Hindlimb muscle (tissue), 1 donor: Measurements from ENCODE around the gene SPDYE1. TPM values are rescaled to one million over a fixed set of nuclear protein-coding genes. Genes with fewer than 3 reads are reported as not detected.
"Not testable (repeated sequence)": the region's sequence is repeated elsewhere in the genome, so short reads cannot be mapped to it uniquely, and the experiment has no call there.

Experiments used
- DNase-seq: peaks from one replicate; pipeline ENCODE4 v3.0.0-alpha.2; 2013
- polyA plus RNA-seq: library from polyadenylated mRNA; unstranded; fragments of 120-200 nt; gene quantifications from one replicate; pipeline ENCODE4 v1.2.1, GENCODE V29; 2013; ENCODE audit not compliant: insufficient read length

Gene SPDYE1
- polyA plus RNA-seq: 2.3 TPM

- not testable (repeated sequence) for DNase-seq
These were observed at the start of gene SPDYE1 for GRCh38 chr7:43997532-43997931. TSS of gene SPDYE1 (plus strand) at chr7:43997897. CDS start at chr7:43999950, 2,053 bp downstream.

- DNase-seq: no peak
These were observed 45.7 kb upstream of the SPDYE1 start for GRCh38 chr7:43952028-43952427.

DNA sequence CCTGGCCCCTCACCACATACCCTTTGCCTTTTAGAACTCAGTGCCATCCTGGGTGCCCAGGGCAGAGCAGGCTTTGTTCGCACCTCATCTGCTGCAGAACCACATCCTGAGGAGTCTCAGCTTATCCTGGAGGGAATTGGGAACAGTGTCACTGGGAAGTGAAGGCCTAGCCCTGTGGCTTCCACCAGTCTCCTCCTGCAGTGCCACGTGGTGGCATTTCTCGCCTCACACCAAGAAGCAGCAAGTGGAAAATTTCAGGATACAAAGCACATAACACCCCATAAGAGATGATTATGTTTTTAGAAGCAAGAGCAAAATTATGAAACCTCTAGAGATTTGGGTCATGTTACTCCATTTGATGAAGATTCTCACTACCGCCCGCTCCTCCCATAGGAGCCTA is 44.6 kb upstream of the SPDYE1 start:
- DNase-seq: no peak

GRCh38 chr7:43954524-43955228 is 43.0 kb upstream of the SPDYE1 start:
- peak; percentile 21 for DNase-seq

GRCh38 chr7:43956027-43956426 is 41.7 kb upstream of the SPDYE1 start:
- no peak for DNase-seq

DNA sequence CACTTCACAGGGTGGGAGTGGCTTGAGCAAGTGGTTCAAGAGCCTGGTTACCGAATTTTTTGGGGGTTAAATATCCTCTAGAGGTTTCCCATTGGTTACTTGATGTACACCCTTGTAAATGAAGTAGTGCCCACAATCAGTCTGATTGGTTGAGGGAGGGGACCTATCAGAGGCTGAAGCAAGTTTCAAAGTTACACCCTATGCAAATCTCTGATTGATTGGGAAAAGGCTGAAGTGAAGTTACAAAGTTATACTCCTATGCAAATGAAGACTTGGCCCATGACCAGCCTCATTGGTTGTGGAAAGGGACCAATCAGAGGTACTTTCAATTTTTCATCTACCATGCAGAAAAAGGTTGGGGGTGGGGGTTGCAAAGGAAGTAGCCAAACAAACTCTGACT is 36.8 kb upstream of the SPDYE1 start:
- no peak for DNase-seq

GRCh38 chr7:43966392-43966791 is 31.3 kb upstream of the SPDYE1 start:
- DNase-seq: not testable (repeated sequence)

- DNase-seq: not testable (repeated sequence)
These were observed 29.3 kb upstream of the SPDYE1 start for GRCh38 chr7:43968172-43969040.

GRCh38 chr7:43969586-43969985 is 28.1 kb upstream of the SPDYE1 start:
- not testable (repeated sequence) for DNase-seq

DNA sequence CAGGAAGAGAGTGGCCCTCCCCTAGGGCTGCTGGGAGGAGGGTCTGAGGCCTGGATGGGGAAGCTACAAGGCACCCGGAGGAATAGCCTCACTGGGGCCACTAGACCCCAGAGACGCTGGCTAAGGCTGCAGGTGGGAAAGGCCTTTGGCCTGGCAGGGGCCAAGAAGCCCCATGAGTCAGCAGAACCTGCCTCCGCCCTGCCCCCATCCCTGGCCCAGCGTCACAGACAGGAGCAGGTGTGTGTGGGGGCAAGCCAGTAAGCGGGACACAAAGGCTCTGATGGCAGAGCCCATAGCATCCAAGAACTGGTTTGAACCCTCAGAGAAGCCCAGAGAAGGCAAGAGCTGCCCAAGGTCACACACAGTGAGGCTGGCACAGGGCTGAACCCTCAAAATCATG is 27.0 kb upstream of the SPDYE1 start:
- not testable (repeated sequence) for DNase-seq

- DNase-seq: not testable (repeated sequence)
These were observed 23.6 kb upstream of the SPDYE1 start for GRCh38 chr7:43974033-43974573.

DNA sequence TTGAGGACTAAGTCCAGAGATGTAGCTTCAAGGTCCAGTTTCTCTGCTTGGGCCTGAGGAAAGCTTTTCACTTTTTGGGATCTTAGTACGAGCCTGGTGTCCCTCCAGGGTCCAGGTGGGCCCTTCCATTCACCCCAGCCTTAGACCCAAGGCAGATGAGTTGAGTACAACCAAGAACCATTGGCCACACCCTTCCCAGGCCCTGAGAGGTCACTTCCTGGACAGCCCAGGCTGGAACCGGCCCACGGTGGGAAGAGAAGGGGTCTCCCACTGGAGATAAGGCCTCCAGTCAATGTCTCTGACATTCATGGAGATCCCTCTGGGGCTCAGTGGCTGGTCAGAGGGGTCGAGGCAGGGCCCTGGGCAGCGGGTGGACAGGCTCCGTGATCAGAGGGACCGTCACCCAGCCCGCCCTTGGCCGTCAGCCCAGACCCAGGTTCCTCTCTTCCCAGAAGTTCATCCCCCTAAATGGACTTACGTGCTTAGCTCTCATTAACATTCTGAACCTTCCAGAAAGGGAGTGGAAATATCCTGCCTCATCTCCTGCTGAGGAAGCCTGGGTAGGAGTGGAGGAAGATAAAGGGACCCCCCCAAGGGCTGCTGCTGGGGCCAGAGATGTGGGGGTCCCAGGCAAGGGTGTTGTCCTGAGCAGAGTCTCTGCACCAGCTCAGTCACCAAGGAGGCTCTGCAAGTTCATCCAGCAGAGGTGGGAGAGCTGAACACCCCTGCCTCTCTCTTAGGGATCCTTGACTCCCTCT is 22.8 kb upstream of the SPDYE1 start:
- DNase-seq: not testable (repeated sequence)

- no peak for DNase-seq
These were observed 20.2 kb upstream of the SPDYE1 start for GRCh38 chr7:43977525-43977924.

DNA sequence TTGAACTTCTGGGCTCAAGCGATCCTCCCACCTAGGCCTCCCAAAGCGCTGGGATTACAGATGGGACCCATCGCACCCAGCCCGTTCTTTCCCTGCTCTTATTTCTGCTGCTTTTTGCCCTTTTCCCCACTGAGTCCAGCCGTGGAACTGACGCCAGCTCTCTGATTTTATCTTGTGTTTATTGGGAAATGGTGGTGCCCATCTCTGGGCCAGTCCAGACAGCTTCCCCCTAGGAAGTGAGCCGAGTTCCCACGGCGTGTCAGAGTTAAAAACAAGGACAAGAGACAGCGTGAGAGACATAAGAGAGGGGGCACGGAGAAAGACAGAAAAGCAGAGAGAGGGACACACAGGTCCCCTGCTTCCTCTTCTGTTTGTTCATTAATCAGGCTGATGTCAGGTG is 19.6 kb upstream of the SPDYE1 start:
- DNase-seq: not testable (repeated sequence)

DNA sequence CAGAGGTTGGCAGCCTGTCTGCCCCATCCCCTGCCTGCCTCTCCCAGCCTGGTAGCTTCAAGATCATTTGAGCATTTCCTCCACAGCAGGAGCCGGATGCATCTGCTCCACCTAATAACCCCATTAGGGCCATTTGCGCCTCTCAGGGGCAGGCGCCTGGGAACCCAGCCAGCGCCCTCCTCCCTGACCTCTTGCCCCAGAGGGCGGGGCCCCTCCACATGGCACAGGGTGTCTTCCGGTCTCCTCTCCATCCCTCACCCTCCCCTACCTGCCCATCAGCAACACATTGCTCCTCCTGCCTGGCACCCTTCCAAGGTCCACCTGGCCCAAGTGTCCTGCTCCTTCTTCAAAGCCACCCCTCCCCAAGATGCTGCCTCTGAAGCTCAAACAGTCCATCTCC is 14.8 kb upstream of the SPDYE1 start:
- not testable (repeated sequence) for DNase-seq

DNA sequence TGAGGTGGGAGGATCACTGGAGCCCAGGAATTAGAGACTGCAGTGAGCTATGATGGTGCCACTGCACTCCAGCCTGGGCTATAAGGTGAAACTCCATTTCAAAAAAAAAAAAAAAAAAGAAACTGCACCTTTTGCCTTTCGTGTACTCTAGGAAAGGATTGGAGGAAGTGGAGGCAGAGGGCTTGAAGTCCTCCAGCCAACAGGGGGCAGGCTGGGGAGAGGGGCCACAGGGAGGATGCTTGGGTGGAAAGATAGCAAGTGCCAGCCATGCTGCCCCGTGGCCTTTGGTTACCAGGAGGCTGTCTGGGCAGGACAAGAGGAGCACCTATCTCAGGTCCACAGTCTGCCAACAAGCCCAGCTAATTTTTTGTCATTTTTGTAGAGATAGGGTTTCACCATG is 14.0 kb upstream of the SPDYE1 start:
- not testable (repeated sequence) for DNase-seq

- not testable (repeated sequence) for DNase-seq
These were observed 11.5 kb upstream of the SPDYE1 start for GRCh38 chr7:43985904-43986864.

DNA sequence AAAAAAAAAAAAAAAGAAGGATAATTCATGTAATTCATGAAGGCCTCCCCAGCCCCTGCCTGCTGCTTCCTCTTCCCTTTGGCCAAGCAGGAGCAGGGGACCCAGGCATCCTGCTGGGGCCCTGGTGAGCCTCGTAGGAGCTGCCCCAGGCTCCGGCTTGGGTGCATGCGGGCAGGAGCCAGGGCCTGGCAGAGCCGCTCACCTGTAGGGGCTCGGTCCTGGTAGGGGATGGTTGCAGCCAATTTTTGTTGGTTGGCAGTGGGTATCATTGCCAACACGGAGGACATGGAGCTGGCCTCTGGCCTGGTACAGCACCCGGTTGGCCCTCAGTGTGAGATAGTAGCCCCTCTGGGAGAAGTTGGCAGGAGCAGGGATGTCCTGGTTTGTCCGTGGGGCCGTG is 10.2 kb upstream of the SPDYE1 start:
- DNase-seq: not testable (repeated sequence)

DNA sequence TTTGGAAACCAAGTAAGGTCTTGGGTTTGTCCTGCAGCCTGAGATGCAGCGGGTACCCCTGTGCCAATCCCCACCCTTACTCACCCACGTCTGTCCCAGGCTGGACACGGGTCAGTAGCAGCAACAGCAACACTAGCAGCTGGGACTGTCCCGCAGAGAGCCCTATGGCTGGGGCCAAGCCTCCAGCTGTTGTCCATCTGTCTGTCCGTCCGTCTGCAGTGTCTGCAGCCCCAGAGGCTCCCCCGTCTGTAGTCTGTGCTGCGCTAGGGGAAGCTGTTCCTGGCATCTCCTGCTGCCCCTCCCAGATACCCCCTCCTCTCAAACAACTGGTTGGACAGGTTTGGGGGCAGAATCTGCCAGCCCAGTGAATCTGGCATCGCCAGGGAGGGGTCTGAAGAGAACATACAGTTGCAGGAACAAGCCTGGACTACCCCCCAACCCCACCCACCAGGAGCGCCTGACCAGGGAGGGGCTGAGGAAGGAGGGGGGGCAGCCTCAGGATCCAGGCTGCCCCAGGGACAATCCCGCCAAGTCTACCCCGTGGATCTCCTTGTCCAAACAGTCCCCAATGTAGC is 7.6 kb upstream of the SPDYE1 start:
- not testable (repeated sequence) for DNase-seq

GRCh38 chr7:43990829-43991228 is 6.9 kb upstream of the SPDYE1 start:
- DNase-seq: not testable (repeated sequence)

GRCh38 chr7:43992896-43993295 is 4.8 kb upstream of the SPDYE1 start:
- not testable (repeated sequence) for DNase-seq
